Measurements from ENCODE around the gene TMED1.
"Not testable (repeated sequence)": the region's sequence is repeated elsewhere in the genome, so short reads cannot be mapped to it uniquely, and the experiment has no call there.

Gene TMED1

GRCh38 chr19:10871711-10872545 lies 35.9 kb upstream of the TMED1 start:
- DNase-seq (ENCODE audit: insufficient read length): no peak
- no peak for FAIRE-seq
- TF ChIP-seq POLR2AphosphoS5 (IDR thresholded peaks at IDR 0.05; ENCODE audit: low read depth, low read length) (no peak; the same call in 1 of the 2 replicates), POLR2A (IDR thresholded peaks at IDR 0.05; ENCODE audit: low read depth, low read length) (no peak; the same call in 1 of the 2 replicates), TAF1 (IDR thresholded peaks at IDR 0.05; ENCODE audit: borderline replicate concordance, low read depth, low read length) (no peak)

GRCh38 chr19:10870955-10871603 lies 35.1 kb upstream of the TMED1 start, which contains the start of gene CARM1:
TSS of gene CARM1 (plus strand) at chr19:10871553. CDS start at chr19:10871703, 150 bp downstream.
- FAIRE-seq (peak; percentile 97), DNase-seq (ENCODE audit: insufficient read length) (peak; percentile 96)
- TF ChIP-seq TAF1 (IDR thresholded peaks at IDR 0.05; ENCODE audit: borderline replicate concordance, low read depth, low read length) (no peak), POLR2A (IDR thresholded peaks at IDR 0.05; ENCODE audit: low read depth, low read length) (no peak), POLR2AphosphoS5 (IDR thresholded peaks at IDR 0.05; ENCODE audit: low read depth, low read length) (no peak)

- FAIRE-seq: no peak
- TF ChIP-seq POLR2AphosphoS5 (IDR thresholded peaks at IDR 0.05; ENCODE audit: low read depth, low read length) (no peak), POLR2A (IDR thresholded peaks at IDR 0.05; ENCODE audit: low read depth, low read length) (no peak), TAF1 (IDR thresholded peaks at IDR 0.05; ENCODE audit: borderline replicate concordance, low read depth, low read length) (no peak)
- no peak for DNase-seq (ENCODE audit: insufficient read length)
Measured at GRCh38 chr19:10870501-10870954, 34.5 kb upstream of the TMED1 start.

- not testable (repeated sequence) for DNase-seq (ENCODE audit: insufficient read length); FAIRE-seq
Measured at GRCh38 chr19:10869872-10870311, 33.9 kb upstream of the TMED1 start.

GRCh38 chr19:10868872-10869547 lies 33.0 kb upstream of the TMED1 start:
- DNase-seq (ENCODE audit: insufficient read length): no peak
- FAIRE-seq: no peak
- no peak for TF ChIP-seq POLR2AphosphoS5 (IDR thresholded peaks at IDR 0.05; ENCODE audit: low read depth, low read length)
- no peak for TF ChIP-seq POLR2A (IDR thresholded peaks at IDR 0.05; ENCODE audit: low read depth, low read length)
- no peak for TF ChIP-seq TAF1 (IDR thresholded peaks at IDR 0.05; ENCODE audit: borderline replicate concordance, low read depth, low read length)

- DNase-seq (ENCODE audit: insufficient read length) (no peak), FAIRE-seq (no peak)
- no peak for TF ChIP-seq POLR2AphosphoS5 (IDR thresholded peaks at IDR 0.05; ENCODE audit: low read depth, low read length)
Measured at GRCh38 chr19:10866495-10866894, 30.5 kb upstream of the TMED1 start.

GRCh38 chr19:10864538-10864899 lies 28.5 kb upstream of the TMED1 start:
- TF ChIP-seq POLR2A (IDR thresholded peaks at IDR 0.05; ENCODE audit: low read depth, low read length) (no peak), POLR2AphosphoS5 (IDR thresholded peaks at IDR 0.05; ENCODE audit: low read depth, low read length) (no peak), TAF1 (IDR thresholded peaks at IDR 0.05; ENCODE audit: borderline replicate concordance, low read depth, low read length) (no peak)
- peak; percentile 81 for FAIRE-seq
- peak; percentile 84 for DNase-seq (ENCODE audit: insufficient read length)

- DNase-seq (ENCODE audit: insufficient read length) (no peak), FAIRE-seq (no peak)
- TF ChIP-seq POLR2A (IDR thresholded peaks at IDR 0.05; ENCODE audit: low read depth, low read length): no peak
- no peak for TF ChIP-seq POLR2AphosphoS5 (IDR thresholded peaks at IDR 0.05; ENCODE audit: low read depth, low read length)
Measured at GRCh38 chr19:10863107-10863717, 27.2 kb upstream of the TMED1 start.

- no peak for FAIRE-seq
Measured at GRCh38 chr19:10862561-10863106, 26.6 kb upstream of the TMED1 start.

GRCh38 chr19:10861103-10861651 lies 25.2 kb upstream of the TMED1 start:
- FAIRE-seq (no peak), DNase-seq (ENCODE audit: insufficient read length) (no peak)
- TF ChIP-seq TAF1 (IDR thresholded peaks at IDR 0.05; ENCODE audit: borderline replicate concordance, low read depth, low read length) (no peak), POLR2AphosphoS5 (IDR thresholded peaks at IDR 0.05; ENCODE audit: low read depth, low read length) (no peak), POLR2A (IDR thresholded peaks at IDR 0.05; ENCODE audit: low read depth, low read length) (no peak)

More at GRCh38 chr19:10862561-10863106, 26.6 kb upstream of the TMED1 start:
- DNase-seq (ENCODE audit: insufficient read length): no peak
- TF ChIP-seq POLR2AphosphoS5 (IDR thresholded peaks at IDR 0.05; ENCODE audit: low read depth, low read length): no peak
- no peak for TF ChIP-seq TAF1 (IDR thresholded peaks at IDR 0.05; ENCODE audit: borderline replicate concordance, low read depth, low read length)
- TF ChIP-seq POLR2A (IDR thresholded peaks at IDR 0.05; ENCODE audit: low read depth, low read length): no peak
